IMR-90 (cell line): ENCODE results near the gene MMRN2. TPM values are rescaled to one million over a fixed set of nuclear protein-coding genes. Genes with fewer than 3 reads are reported as not detected.

Experiments
- ATAC-seq: fragments of 200-7000 bp; cut with Tn5 transposase; 2 replicates; pipeline ENCODE4 v1.9.1; 2020; ENCODE audit warnings: low read depth, mild to moderate bottlenecking, moderate library complexity
- BruUV-seq: library from RNA; stranded (reverse); fragments of 400-500 nt; replicated peaks from 2 replicates; lab custom pipeline; 2021; lab: Mats Ljungman, UMichigan
- CTCF ChIA-PET: fragments of 300-600 bp; formaldehyde crosslinking; extraction: SDS; loops from one replicate; lab custom pipeline; 2021; ENCODE audit warnings: antibody characterized with exemption; lab: Yijun Ruan, JAX
- POLR2A ChIA-PET: fragments of 300-600 bp; sonication (Branson Sonifier 250); formaldehyde crosslinking; loops from one replicate; lab custom pipeline; 2022; ENCODE audit warnings: antibody characterized with exemption; ENCODE audit not compliant: unreplicated experiment; lab: Charles Lee
- DNase-seq: peaks from one replicate; pipeline ENCODE4 v3.0.0; 2013
- H2AFZ ChIP-seq: replicated peaks from 2 replicates; pipeline ENCODE3; 2013; ENCODE audit warnings: low read length, mild to moderate bottlenecking; ENCODE audit not compliant: poor library complexity
- H2AK5ac ChIP-seq: 2 replicates; pipeline ENCODE4 v1.6.1; 2013; ENCODE audit warnings: low read depth, low read length, inconsistent platforms
- H2AK9ac ChIP-seq: replicated peaks from 2 replicates; pipeline ENCODE3; 2013; ENCODE audit warnings: mild to moderate bottlenecking, low read depth, low read length, moderate library complexity; ENCODE audit not compliant: poor library complexity
- H2BK120ac ChIP-seq: 2 replicates; pipeline ENCODE4 v1.6.1; 2013; ENCODE audit warnings: low read depth, low read length, inconsistent platforms
- H2BK15ac ChIP-seq: 3 replicates; pipeline ENCODE4 v1.6.1; 2013; ENCODE audit warnings: low read depth, low read length, inconsistent platforms
- H2BK20ac ChIP-seq: 2 replicates; pipeline ENCODE4 v1.6.1; 2013; ENCODE audit warnings: low read depth, mild to moderate bottlenecking, inconsistent platforms, low read length, moderate library complexity
- H2BK5ac ChIP-seq: 2 replicates; pipeline ENCODE4 v1.6.1; 2013; ENCODE audit warnings: mild to moderate bottlenecking, low read depth, low read length, inconsistent platforms; ENCODE audit not compliant: poor library complexity, severe bottlenecking
- H3K14ac ChIP-seq: replicated peaks from 2 replicates; pipeline ENCODE4 v1.6.1; 2013; ENCODE audit warnings: low read depth, low read length, inconsistent platforms
- H3K18ac ChIP-seq: 2 replicates; pipeline ENCODE4 v1.6.1; 2013; ENCODE audit warnings: low read depth, low read length, control low read depth
- H3K23ac ChIP-seq: 2 replicates; pipeline ENCODE4 v1.6.1; 2013; ENCODE audit warnings: low read depth, low read length, inconsistent platforms
- H3K27ac ChIP-seq: 2 replicates; pipeline ENCODE4 v1.5.1; 2013; ENCODE audit warnings: mild to moderate bottlenecking, control low read depth, low read length; ENCODE audit not compliant: insufficient read depth
- H3K27me3 ChIP-seq: 2 replicates; pipeline ENCODE4 v1.6.1; 2013; ENCODE audit warnings: low read length; ENCODE audit not compliant: control insufficient read depth, insufficient read depth
- H3K36me3 ChIP-seq: 2 replicates; pipeline ENCODE4 v1.6.1; 2013; ENCODE audit warnings: low read length, mixed read lengths; ENCODE audit not compliant: control insufficient read depth, insufficient read depth
- H3K4ac ChIP-seq: 2 replicates; pipeline ENCODE4 v1.6.1; 2013; ENCODE audit warnings: low read depth, low read length, inconsistent platforms
- H3K4me1 ChIP-seq: 2 replicates; pipeline ENCODE4 v1.6.1; 2013; ENCODE audit warnings: low read length, mixed read lengths; ENCODE audit not compliant: control insufficient read depth, insufficient read depth
- H3K4me2 ChIP-seq: 2 replicates; pipeline ENCODE4 v1.6.1; 2013; ENCODE audit warnings: low read depth, mild to moderate bottlenecking, control low read depth, low read length, moderate library complexity
- H3K4me3 ChIP-seq: 2 replicates; pipeline ENCODE4 v1.5.1; 2013; ENCODE audit warnings: low read depth, mild to moderate bottlenecking, control low read depth, low read length, moderate library complexity; ENCODE audit not compliant: insufficient read depth
- H3K56ac ChIP-seq: 2 replicates; pipeline ENCODE4 v1.6.1; 2013; ENCODE audit warnings: low read length, inconsistent platforms; ENCODE audit not compliant: insufficient read depth; ENCODE audit errors: extremely low read depth
- H3K79me1 ChIP-seq, 2 experiments: 2 replicates each; pipeline ENCODE4 v1.6.1; 2013; ENCODE audit warnings: low read length in 2 of 2, inconsistent platforms in 1 of 2, low read depth in 1 of 2
- H3K9ac ChIP-seq: 2 replicates; pipeline ENCODE4 v1.6.1; 2013; ENCODE audit warnings: low read depth, low read length, control low read depth
- H3K9me1 ChIP-seq: 2 replicates; pipeline ENCODE4 v1.6.1; 2013; ENCODE audit warnings: low read length, inconsistent platforms; ENCODE audit not compliant: insufficient read depth
- H3K9me3 ChIP-seq: 2 replicates; pipeline ENCODE4 v1.6.1; 2013; ENCODE audit warnings: low read length; ENCODE audit not compliant: control insufficient read depth, insufficient read depth
- H4K20me1 ChIP-seq: 2 replicates; pipeline ENCODE4 v1.6.1; 2013; ENCODE audit warnings: low read length, inconsistent platforms; ENCODE audit not compliant: insufficient read depth
- H4K5ac ChIP-seq: 2 replicates; pipeline ENCODE4 v1.6.1; 2013; ENCODE audit warnings: mild to moderate bottlenecking, low read depth, low read length, control low read depth
- H4K8ac ChIP-seq, 2 experiments: 2 replicates each; pipeline ENCODE4 v1.6.1; 2013; ENCODE audit warnings: low read depth in 2 of 2, low read length in 2 of 2, control low read depth in 1 of 2, inconsistent platforms in 1 of 2
- H4K91ac ChIP-seq: 2 replicates; pipeline ENCODE4 v1.6.1; 2013; ENCODE audit warnings: low read depth, low read length, inconsistent platforms; ENCODE audit not compliant: insufficient read depth
- CEBPB ChIP-seq: IDR thresholded peaks from 2 replicates; pipeline ENCODE4 v1.6.1; 2012; ENCODE audit warnings: low read depth, low read length, improper control_type of control experiment
- ELK1 ChIP-seq: fragments of 150-350 bp; IDR thresholded peaks from 2 replicates; pipeline ENCODE4 v1.6.1; 2016; ENCODE audit warnings: low read depth, mild to moderate bottlenecking, low read length, moderate library complexity, borderline replicate concordance
- MAFK ChIP-seq: IDR thresholded peaks from 2 replicates; pipeline ENCODE4 v1.6.1; 2012; ENCODE audit warnings: low read depth, low read length, improper control_type of control experiment
- MXI1 ChIP-seq: IDR thresholded peaks from 2 replicates; pipeline ENCODE4 v1.6.1; 2012; ENCODE audit warnings: low read depth, mild to moderate bottlenecking, low read length, moderate library complexity, borderline replicate concordance
- POLR2A ChIP-seq: IDR thresholded peaks from 2 replicates; pipeline ENCODE4 v1.6.1; 2012; ENCODE audit warnings: mild to moderate bottlenecking, low read depth, low read length
- RCOR1 ChIP-seq: IDR thresholded peaks from 2 replicates; pipeline ENCODE4 v1.6.1; 2012; ENCODE audit warnings: mild to moderate bottlenecking, low read length, improper control_type of control experiment; ENCODE audit not compliant: insufficient replicate concordance
- RFX5 ChIP-seq: IDR thresholded peaks from 2 replicates; pipeline ENCODE4 v1.8.0; 2012; ENCODE audit warnings: low read depth, mild to moderate bottlenecking, low read length, moderate library complexity
- SMC3 ChIP-seq: fragments of 150-350 bp; IDR thresholded peaks from 2 replicates; pipeline ENCODE4 v1.6.1; 2016; ENCODE audit warnings: low read depth, mild to moderate bottlenecking, antibody characterized with exemption, low read length, moderate library complexity
- USF2 ChIP-seq: fragments of 150-350 bp; IDR thresholded peaks from 2 replicates; pipeline ENCODE4 v1.6.1; 2017; ENCODE audit warnings: mild to moderate bottlenecking, antibody characterized with exemption, low read length, low read depth
- WGBS, 2 experiments: methylation state at CpG; one replicate each; pipeline versions ENCODE4 v1.1.5 to v1.1.7; 2013; ENCODE audit warnings: missing lambda C conversion rate in 2 of 2; ENCODE audit not compliant: insufficient read length in 1 of 2; ENCODE audit errors: extremely low coverage in 2 of 2; 5-methylcytosine and 5-hydroxymethylcytosine counted together
- dilution Hi-C: fragments of 300-500 bp; cut with HindIII; formaldehyde crosslinking; loops from one replicate; pipeline ENCODE4 v1.14.3; 2018; ENCODE audit warnings: low sequenced_read_pairs; ENCODE audit not compliant: unreplicated experiment
- in situ Hi-C: fragments of 300-500 bp; cut with MboI; formaldehyde crosslinking; loops from 3 replicates; pipeline ENCODE4 v1.14.3; 2019; ENCODE audit warnings: low sequenced_read_pairs, inconsistent platforms, mixed read lengths
- intact Hi-C: fragments of 100-400 bp; cut with micrococcal nuclease; formaldehyde crosslinking; loops from 2 replicates; pipeline ENCODE4 v1.10.0; 2022
- polyA plus RNA-seq, 3 experiments: library from polyadenylated mRNA; depleted of rRNA; stranded (reverse); fragments of >200 nt; gene quantifications; 2 replicates each; pipeline ENCODE4 v1.2.3, GENCODE V29; 2012; ENCODE audit warnings: low replicate concordance in 1 of 3
- total RNA-seq: library from RNA; depleted of rRNA; stranded (reverse); fragments of >200 nt; gene quantifications from 2 replicates; pipeline ENCODE4 v1.2.3, GENCODE V29; 2012

MMRN2 gene
- total and polyA plus RNA-seq, 2 of the 4 experiments (the other 2 are of a cell fraction), result 1.6 to 1.8 TPM

GRCh38 chr10:86945361-86946212 is 11.8 kb downstream of the MMRN2 start:
- H3K27me3 ChIP-seq, result peaks cover 14% of the 10 kb centered on the region
- no peak overlapping the region for H2BK15ac ChIP-seq
- no peak overlapping the region for H3K4me3 ChIP-seq
- DNase-seq (no peak), ATAC-seq (no peak)
- H2AK5ac ChIP-seq, result no peak overlapping the region
- CTCF ChIA-PET, result no interaction called here
- no TSS peak for BruUV-seq
- H3K4ac ChIP-seq, result no peak overlapping the region
- no peaks in the 10 kb centered on the region for H3K9me3 ChIP-seq
- no peak overlapping the region for H4K8ac ChIP-seq
- in situ Hi-C loops, result no loop called here
- no peak overlapping the region for H2AFZ ChIP-seq
- no peaks in the 10 kb centered on the region for H3K36me3 ChIP-seq
- H4K5ac ChIP-seq, result no peak overlapping the region
- H3K18ac ChIP-seq, result no peak overlapping the region
- TF ChIP-seq CEBPB (no peak), ELK1 (no peak), POLR2A (no peak), USF2 (no peak), MAFK (no peak), RCOR1 (no peak), RFX5 (no peak), SMC3 (no peak), MXI1 (no peak)
- H3K9me1 ChIP-seq, result no peaks in the 10 kb centered on the region
- intact Hi-C loops, result no loop called here
- WGBS, 2 experiments, result 56% methylated on average over 3 of the region's 18 CpGs; no CpG with 5 or more reads in 1 of the 2 experiments
- H3K4me2 ChIP-seq, result no peak overlapping the region
- no peaks in the 10 kb centered on the region for H3K4me1 ChIP-seq
- POLR2A ChIA-PET, result no interaction called here
- H3K23ac ChIP-seq, result no peak overlapping the region
- H4K91ac ChIP-seq, result no peak overlapping the region
- H3K14ac ChIP-seq, result no peak overlapping the region
- no peak overlapping the region for H2BK120ac ChIP-seq
- dilution Hi-C loops, result no loop called here
- no peak overlapping the region for H3K56ac ChIP-seq
- H3K9ac ChIP-seq, result no peak overlapping the region
- no peaks in the 10 kb centered on the region for H3K79me1 ChIP-seq
- no peak overlapping the region for H2BK5ac ChIP-seq
- no peak overlapping the region for H3K27ac ChIP-seq
- no peaks in the 10 kb centered on the region for H4K20me1 ChIP-seq
- H2AK9ac ChIP-seq, result no peak overlapping the region
- H2BK20ac ChIP-seq, result no peak overlapping the region
